GM10248 (cell line): ENCODE results near the gene SKOR1.

Experiments used
- CTCF ChIA-PET: fragments of 300-600 bp; sonication (Branson Sonifier 250); formaldehyde crosslinking; extraction: SDS; loops from one replicate; lab custom pipeline; 2021; ENCODE audit warnings: antibody characterized with exemption; lab: Yijun Ruan, JAX
- POLR2A ChIA-PET: fragments of 350-650 bp; sonication (Branson Sonifier 250); formaldehyde crosslinking; extraction: SDS; loops from one replicate; lab custom pipeline; 2020; ENCODE audit warnings: antibody characterized with exemption; lab: Yijun Ruan, JAX
- DNase-seq: peaks from one replicate; pipeline ENCODE4 v3.0.0; 2012; ENCODE audit errors: extremely low spot score
- CTCF ChIP-seq: IDR thresholded peaks from 2 replicates; pipeline ENCODE4 v1.5.1; 2012; ENCODE audit warnings: mild to moderate bottlenecking, low read depth; ENCODE audit errors: extremely low read depth, missing control alignments, control extremely low read depth

SKOR1 gene

GRCh38 chr15:67784856-67785430 lies 40.4 kb upstream of the SKOR1 start:
- no peak for DNase-seq
- ChIA-PET CTCF (interaction anchor here (0.9 to 2.9 kb wide), 5 partner anchors 12 to 226 kb away, joined by 3 to 8 read pairs (median 3); no protein-coding TSS in a partner anchor), POLR2A (no interaction called here)
- TF ChIP-seq CTCF, result no peak

GRCh38 chr15:67785431-67785830 lies 39.9 kb upstream of the SKOR1 start:
- TF ChIP-seq CTCF, result no peak
- no peak for DNase-seq
- ChIA-PET CTCF (interaction anchor here (0.9 to 2.9 kb wide), 3 partner anchors 13 to 226 kb away, joined by 3 to 8 read pairs (median 6); no protein-coding TSS in a partner anchor), POLR2A (no interaction called here)

GRCh38 chr15:67786646-67787045 lies 38.7 kb upstream of the SKOR1 start:
- ChIA-PET CTCF (interaction anchor here (1.6 kb wide), 1 partner anchor 10 kb away, joined by 3 read pairs; no protein-coding TSS in a partner anchor), POLR2A (no interaction called here)

GRCh38 chr15:67788986-67789385 lies 36.3 kb upstream of the SKOR1 start:
- no peak for TF ChIP-seq CTCF
- CTCF ChIA-PET, result interaction anchor here (1.4 kb wide), 1 partner anchor 332 kb away, joined by 3 read pairs; no protein-coding TSS in a partner anchor
- no peak for DNase-seq
- POLR2A ChIA-PET, result interaction anchor here (0.7 kb wide), 1 partner anchor 12 kb away, joined by 3 read pairs; no protein-coding TSS in a partner anchor

More at GRCh38 chr15:67786646-67787045, 38.7 kb upstream of the SKOR1 start:
- no peak for TF ChIP-seq CTCF
- no peak for DNase-seq

GRCh38 chr15:67790610-67791319 lies 34.5 kb upstream of the SKOR1 start:
- ChIA-PET POLR2A (no interaction called here), CTCF (interaction anchor here (0.9 to 1.3 kb wide), 2 partner anchors 12 kb away, joined by 3 read pairs; no protein-coding TSS in a partner anchor)
- DNase-seq, result no peak
- TF ChIP-seq CTCF, result no peak

- no peak for TF ChIP-seq CTCF
- POLR2A ChIA-PET, result no interaction called here
- no peak for DNase-seq
- CTCF ChIA-PET, result interaction anchor here (0.9 to 1.1 kb wide), 4 partner anchors 9 to 15 kb away, joined by 3 to 5 read pairs (median 3); no protein-coding TSS in a partner anchor
Measured at GRCh38 chr15:67792250-67792942, 32.9 kb upstream of the SKOR1 start.
